Retina (tissue), 1 donor: ENCODE data around the gene CEL.
"Not testable (repeated sequence)": the region's sequence is repeated elsewhere in the genome, so short reads cannot be mapped to it uniquely, and the experiment has no call there.

Source experiments
- DNase-seq: peaks from one replicate; pipeline ENCODE4 v3.0.0-alpha.2; 2016

CEL gene

DNA sequence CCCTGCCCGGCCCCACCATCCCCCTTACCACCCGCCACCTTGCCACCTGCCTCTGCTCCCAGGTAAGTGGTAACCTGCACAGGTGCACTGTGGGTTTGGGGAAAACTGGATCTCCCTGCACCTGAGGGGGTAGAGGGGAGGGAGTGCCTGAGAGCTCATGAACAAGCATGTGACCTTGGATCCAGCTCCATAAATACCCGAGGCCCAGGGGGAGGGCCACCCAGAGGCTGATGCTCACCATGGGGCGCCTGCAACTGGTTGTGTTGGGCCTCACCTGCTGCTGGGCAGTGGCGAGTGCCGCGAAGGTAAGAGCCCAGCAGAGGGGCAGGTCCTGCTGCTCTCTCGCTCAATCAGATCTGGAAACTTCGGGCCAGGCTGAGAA is at the start of gene CEL:
TSS of gene CEL (plus strand) at position 218 of the 382 bp plus-strand sequence. CDS start at position 240, 22 bp downstream.
- DNase-seq = not testable (repeated sequence)

DNA sequence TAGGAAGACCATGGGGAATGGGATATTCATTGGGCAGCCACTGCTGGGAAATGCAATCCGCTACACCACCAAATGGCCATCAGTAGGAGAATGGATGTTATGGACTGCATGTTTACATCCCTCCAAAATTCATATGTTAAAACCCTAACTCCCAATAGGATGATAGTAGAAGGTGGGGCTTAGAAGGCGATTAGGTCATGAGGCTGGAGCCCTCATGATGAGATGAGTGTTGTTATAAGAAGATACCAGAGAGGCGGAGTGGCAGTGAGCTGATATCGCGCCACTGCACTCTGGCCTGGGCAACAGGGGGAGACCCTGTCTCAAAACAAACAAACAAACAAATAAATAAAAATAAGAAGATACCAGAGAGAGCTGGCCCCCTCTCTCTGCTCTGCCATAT is 47.1 kb upstream of the CEL start:
- DNase-seq = no peak

DNA sequence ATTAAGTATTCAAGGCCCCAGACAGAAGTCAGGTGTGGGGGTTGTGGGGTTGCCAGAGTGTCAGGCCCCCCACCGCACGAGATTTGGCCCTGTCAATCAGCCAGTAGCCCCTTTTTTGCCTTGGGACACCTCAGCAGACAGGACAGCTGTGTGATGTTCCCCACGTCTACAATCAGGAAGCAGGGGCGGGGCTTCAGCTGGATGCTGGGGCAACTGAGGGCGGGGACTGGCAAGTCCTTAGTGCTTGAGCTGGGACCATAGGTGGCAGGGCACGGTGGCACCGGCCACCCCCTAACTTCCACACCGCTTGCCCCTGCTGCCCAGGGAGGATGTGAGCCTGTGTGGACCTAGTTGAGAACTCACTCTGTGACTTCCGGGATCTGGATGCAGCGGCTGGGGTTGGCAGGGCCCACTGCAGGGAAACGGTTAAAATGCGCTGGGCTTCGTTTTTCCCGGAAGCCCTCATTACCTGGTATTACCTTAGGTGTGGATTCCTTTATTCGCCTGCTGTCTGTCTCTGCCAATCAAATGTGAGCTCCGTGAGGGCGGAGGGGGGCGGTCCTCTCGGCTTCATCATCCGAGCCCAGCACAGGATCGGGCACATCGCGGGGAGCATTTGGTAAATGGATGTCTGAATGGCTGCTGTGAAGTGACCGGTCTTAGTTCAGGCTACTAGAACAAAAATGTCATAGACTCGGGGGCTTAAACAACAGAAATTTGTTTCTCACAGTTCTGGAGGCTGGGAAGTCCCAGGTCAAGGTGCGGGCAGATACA is 38.5 kb upstream of the CEL start:
- DNase-seq = no peak

DNA sequence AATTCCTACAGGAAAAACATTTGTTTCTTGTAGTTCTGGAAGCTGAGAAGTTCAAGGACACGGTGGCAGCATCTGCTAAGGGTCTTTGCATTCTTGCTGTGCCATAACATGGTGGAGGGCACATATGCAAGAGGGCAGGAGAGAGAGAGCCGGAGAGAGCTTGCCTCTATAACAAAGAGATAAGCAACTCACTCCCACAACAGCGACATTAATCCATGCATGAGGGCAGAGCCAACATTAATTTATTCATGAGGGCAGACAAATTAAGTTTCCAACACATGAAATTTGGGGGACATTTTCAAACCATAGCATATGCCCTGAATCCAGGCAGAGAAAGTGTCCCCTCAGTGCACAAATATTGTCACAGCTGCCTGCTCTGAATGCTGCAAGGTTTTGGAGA is 35.4 kb upstream of the CEL start:
- DNase-seq = no peak

DNA sequence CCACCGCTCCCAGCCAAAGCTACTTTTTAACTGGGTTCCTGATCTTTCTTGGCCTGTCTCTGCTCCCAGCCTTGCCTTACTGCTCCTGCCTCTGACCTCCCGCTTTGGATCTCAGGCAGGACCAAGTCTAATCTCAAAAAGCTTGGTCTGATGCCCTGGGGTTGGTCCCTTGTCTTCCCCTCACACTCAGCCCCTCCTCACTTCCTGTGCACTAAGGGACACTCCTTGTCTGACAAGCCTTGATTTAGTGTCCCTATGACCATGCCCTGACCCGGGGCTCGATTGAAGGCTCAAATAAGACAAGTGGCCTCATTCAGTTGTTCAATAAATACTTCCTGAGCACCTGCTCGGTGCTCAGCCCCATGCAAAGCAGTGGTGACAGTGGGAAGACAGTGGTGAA is 34.6 kb upstream of the CEL start:
- no peak for DNase-seq

DNA sequence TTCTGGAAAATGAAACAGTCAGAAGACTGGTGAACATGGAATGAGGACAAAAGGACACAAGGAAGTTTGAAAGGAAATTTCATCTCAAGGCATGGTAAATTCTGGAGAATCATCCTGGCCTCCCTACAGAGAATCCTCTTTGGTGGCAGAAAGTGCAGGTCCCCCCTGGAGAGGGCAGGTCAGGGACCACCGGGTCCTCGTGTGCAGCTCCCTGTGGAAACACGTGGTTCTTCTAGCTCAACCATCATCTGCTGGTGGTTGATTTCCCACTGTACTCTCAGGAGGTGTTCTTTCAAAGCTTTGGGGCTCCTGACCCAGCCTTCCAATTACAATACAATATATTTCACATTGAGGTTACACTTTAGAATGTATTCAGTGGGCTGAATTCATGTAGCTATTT is 33.6 kb upstream of the CEL start:
- DNase-seq = no peak

DNA sequence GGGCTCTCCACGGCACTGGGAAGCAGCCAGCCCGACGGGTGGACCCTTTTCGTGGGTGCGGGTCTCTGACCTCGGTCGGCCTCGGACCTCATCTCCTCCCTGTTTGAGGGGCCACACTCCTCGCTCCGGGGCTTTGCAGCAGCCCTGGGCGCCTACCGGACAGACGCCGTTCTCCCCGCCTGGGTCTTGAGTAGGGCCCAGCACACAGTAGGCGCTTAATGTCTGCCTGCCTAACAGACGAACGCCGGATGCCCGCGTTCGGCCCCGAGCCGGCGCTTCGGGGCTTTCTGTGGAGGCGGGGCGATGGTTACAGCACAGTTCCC is 31.8 kb upstream of the CEL start:
- no peak for DNase-seq

DNA sequence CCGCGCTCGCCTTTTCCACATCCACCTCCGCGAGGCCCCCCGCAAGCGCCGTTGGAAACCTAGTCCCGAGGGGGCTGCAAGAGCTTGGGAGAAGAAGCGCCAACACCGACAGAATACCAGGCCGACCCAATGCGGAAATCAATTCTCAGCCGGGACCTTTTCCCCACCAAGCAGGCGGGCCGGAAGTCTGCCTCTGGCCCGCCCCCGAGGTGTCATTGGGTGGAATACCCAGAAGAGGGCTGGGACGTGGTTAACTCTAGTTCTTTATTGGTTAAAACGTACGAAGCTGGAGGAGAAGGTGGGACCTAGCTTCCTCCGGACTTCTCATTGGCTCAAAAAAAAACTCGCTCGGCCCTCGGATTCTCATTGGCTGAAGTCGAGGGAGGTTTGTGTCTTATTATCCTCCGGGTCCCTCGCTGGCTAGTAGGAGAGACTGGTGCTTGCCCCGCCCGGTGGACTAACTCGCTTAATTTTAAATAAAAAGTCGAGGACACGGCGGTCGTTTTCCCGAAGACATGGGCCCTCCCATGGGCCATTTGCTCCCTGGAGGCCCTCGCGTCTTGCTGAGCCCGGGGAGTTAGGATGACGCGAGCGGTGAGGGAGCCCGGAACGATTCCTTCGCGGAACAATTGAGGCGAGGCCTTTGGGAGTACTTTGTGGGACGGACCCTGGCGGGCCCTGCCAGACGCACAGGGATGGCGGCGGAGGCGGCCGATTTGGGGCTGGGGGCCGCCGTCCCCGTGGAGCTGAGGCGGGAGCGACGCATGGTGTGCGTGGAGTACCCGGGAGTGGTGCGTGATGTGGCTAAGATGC is 31.3 kb upstream of the CEL start, which contains the start of gene GTF3C5:
TSS of gene GTF3C5 (plus strand) at position 681 of the 813 bp plus-strand sequence. CDS start at position 696, 15 bp downstream.
- DNase-seq = peak; percentile 98

DNA sequence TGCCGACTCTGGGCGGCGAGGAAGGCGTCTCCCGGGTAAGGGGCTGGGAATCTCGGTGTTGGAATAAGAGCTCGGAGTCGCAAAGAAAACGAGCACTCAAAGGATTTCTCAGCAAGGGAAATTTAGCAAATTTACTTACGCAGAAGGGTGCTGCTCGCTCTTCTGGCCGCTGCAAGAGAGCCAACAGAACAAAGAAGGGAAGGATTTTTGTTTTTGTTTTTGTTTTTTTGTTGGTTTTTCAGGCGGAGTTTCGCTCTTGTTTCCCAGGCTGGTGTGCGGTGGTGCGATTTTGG is 30.7 kb upstream of the CEL start:
- no peak for DNase-seq

DNA sequence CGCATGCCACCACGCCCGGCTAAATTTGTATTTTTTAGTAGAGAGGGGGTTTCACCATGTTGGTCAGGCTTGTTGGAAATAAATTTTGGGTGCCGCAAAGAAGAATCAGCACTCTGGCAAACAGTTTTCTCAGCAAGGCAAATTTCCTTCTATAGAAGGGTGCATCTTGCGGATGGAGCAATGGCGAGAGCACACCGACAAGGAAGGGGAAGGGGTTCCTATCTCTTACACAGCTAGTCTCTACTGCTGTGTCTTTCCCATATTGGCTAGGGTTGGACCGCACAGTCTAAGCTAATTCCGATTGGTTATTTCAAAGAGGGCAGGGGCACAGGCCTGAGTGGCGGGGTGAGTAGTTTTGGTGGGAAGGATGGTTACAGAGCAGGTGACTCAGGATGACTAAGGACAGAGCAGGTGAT is 30.3 kb upstream of the CEL start:
- no peak for DNase-seq

DNA sequence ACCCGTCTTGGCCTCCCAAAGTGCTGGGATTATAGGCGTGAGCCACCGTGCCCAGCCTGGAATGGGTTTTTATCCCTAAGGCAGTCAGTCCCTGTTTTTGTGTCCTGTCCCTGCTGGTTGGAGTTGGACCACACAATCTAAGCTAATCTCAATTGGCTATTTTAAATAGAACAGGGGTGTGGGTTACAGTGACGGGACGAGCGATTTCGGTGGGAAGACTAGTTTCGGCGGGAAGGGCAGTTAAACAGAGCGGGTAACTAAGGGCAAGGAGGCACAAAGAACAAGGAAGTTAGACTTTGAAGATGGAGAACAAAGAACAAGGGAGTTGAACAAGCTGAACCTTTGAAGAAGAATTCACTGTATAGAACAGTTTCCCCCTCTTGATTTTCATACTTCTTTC is 29.6 kb upstream of the CEL start:
- no peak for DNase-seq

DNA sequence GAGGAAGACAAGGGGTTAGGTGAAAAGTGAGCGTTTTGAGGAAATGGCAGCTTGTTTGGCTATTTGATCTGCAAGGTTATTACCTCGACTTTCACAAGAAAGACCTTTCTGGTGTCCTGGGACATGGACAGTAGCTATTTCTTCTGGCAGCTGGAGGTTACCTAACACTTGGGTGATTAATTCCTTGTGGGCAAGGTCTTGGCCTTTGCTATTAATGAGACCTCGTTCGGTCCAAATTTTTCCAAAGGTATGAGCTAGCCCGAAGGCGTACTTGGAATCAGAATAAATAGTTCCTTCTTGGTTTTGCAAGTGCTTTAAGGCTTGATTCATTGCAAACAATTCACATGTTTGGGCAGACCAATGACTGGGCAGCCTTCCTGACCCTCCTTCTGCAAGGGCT is 26.1 kb upstream of the CEL start:
- no peak for DNase-seq

DNA sequence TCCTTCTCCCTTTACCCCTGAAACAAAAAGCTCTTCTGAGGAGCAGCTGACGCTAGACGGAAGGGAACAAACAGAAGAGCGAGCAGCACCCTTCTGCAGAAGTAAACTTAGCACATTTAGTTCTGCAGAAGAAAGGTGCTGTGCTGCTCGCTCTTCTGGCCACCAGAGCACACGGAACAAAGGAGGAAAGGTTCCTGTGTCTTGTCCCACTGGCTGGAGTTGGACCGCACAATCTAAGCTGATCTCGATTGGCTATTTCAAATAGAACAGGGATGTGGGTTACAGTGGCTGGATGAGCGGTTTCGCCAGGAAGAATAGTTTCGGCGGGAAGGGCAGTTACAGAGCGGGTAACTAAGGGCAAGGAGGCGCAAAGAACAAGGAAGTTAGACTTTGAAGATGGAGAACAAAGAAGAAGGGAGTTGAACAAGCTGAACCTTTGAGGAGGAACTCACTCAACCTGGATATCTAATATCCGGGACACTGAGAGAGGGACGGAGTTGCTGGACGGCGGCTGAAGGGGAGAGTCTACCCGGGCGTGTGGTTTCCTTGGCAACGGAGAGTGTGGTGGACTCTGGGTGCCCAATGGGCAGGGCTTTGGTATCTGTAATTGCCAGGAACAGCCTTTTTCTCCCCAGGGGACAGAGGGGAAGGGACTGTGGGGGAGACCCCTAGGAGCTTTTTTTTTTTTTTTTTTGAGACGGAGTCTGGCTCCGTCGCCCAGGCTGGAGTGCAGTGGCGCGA is 23.8 kb upstream of the CEL start:
- no peak for DNase-seq

DNA sequence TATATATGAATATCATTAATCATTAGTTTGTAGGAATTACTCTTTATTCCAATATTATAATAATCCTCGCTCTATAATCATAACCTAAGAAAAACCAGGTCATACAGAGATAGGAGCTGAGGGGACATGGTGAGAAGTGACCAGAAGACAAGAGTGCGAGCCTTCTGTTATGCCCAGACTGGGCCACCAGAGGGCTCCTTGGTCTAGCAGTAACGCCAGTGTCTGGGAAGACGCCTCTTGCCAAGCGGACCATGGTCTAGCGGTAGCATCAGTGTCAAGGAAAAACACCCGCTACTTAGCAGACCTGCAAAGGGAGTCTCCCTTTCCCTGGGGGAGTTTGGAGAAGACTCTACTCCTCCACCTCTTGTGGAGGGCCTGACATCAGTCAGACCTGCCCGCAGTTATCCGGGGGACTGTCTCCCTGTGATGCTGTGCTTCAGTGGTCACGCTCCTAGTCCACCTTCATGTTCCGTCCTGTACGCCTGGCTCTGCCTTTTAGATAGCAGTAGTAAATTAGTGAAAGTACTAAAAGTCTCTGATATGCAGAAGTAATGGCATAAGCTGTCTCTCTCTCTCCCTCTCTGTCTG is 20.8 kb upstream of the CEL start:
- peak; percentile 28 for DNase-seq

DNA sequence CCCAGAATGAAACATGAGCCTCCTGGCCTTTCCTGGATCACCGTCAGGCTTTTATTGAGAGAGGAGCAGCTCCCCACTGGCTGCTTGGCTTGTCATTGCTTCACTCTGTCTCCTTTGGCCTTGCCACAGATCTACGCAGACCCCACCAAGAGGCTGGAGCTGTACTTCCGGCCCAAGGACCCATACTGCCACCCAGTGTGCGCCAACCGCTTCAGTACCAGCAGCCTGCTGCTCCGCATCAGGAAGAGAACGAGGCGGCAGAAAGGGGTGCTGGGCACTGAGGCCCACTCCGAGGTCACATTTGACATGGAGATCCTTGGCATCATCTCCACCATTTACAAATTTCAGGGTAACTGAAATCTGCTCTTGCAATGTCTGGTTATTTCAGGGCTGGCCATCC is 19.8 kb upstream of the CEL start:
- DNase-seq = no peak

DNA sequence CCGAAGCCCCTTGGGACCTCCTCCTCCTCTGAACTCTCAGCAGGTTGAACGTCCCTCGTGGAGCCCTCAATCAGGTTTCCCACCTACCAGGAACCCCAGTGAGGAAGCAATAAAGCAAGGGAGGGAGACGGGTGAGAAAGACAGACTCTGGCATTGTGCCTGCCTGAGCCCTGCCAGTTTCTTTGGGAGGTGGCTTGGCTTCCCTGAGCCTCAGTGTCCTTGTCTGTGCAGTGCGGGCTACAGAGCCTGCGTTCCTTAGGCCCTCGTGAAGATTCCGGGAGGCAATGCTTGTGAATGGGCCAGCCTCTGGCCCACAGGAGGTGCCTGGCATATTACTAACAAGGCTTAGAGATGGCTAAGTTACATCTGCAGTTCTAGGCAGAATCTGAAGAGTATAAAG is 19.1 kb upstream of the CEL start:
- DNase-seq = no peak

DNA sequence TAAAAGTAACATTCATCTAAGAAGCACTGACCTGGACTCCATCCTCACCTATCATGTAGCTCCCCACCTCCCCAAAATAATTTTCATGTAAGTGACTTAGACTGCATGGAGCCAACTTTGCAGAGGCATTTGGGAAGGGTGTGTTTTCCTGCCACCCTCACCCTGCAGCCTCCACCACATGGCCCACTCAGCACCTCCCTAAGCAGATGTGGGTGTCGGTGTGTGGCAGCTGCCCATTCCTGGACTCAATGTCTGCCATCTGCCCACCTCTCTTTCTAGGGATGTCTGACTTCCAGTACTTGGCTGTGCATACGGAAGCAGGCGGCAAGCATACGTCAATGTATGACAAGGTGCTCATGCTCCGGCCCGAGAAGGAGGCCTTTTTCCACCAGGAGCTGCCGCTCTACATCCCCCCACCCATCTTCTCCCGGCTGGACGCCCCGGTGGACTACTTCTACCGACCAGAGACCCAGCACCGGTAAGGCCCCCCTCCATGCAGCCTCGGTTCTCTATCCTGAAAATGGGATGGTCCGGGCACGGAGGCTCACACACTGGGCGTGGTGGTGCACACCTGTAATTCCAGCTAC is 18.2 kb upstream of the CEL start:
- no peak for DNase-seq

DNA sequence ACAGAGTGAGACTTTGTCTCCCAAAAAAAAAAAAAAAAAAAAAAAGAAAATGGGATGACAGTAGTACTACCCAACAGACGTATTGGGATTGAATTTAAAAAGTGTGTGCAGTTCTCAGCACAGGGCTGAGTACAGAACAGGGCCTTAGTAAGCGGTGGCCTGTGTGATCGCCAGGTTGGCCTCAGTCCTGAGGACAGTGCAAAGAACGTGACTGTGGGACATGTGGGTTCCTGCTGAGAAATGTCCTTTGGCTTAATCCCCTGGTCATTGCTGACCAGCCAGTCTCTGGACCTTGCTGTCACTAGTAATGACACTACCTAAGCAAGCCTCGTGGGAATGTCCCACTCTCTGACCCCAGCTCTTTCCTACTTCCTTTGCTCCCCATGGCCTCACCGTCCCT is 17.7 kb upstream of the CEL start:
- no peak for DNase-seq

DNA sequence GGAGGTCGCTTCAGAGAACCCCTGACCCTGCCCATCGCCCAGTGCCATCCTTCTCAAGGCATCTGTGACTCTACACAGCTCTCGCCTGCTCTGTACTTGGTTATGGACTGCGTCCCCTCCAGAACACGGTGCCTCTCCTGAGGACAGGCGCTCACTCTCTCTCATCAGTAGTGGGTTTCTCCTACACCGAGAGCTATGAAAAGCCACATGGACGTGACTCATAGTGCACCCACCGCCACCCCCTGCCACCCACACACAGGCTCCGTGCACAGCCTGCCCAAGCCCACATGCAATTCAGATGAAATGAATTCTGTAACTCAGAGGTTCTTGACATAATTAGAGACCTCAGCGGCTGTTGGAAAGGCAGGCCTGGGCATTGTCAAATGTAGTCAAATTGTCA is 17.1 kb upstream of the CEL start:
- DNase-seq = no peak

DNA sequence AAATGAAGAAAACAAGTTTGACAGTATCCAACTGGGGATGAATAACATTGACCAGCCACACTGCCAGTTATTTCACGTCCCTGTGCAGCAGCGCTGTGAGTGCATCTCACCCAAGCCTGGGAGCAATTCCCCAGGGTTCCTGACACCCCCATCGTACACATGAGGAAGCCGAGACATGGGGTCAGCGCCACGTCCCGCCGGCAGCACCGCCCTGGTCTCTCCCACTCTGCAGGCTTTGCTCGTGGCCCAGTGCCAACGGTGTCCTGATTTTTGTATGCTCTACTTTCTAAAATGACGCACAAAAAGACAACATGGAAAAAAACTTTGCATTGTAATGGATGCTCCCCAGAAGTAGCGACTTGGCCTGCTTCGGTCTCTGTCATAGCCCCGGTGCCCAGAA is 16.6 kb upstream of the CEL start:
- DNase-seq = no peak

DNA sequence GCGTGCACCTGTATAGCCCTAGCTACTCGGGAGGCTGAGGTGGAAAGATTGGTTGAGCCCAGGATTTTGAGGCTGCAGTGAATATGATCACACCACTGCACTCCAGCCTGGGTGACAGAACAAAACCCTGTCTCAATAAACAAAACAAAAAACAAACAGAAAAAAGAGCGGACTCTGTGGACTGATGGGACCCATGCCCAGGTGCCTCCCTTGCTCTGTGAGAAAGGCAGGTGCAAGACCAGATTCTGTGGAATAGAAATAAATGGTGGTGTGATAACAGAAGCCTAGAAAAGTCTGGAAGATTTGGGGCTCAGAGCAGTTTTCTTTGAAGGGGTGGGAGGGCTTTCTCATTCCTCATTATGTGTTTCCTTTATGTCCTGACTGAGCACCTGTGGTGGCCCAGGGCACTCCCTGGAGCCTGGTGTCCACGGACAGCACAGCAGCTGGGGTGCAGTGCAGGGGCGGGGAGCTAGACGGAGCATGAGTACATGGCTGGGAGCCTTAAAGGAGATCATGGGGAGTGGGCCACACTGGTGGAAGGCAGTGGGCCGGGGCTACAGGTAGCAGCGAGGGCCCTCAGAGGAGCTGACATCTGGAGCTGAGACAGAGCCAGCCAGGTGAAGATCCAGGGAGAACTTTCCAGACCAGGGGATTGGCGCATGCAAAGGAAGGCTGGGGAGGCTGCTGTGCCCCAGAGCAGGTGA is 15.4 kb upstream of the CEL start:
- DNase-seq = no peak

DNA sequence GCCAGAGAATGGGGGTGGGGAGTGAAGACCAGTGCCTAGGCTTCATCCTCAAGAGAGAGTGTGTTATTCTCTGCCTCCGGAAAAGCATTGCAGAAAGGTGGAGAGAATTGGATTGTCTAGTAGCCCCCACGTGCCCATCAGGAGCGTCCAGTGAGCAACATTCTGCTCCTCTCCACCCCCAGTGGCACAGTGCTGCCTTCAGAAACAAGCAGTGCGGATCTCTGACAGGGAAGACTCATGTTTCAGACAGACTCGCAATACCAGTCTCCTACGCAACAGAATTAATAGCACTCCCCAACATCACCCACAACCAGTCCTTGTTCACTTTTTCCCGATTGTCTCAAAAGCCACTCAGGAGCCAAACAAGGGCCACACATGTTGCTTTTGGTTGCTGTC is 14.9 kb upstream of the CEL start:
- DNase-seq = no peak

DNA sequence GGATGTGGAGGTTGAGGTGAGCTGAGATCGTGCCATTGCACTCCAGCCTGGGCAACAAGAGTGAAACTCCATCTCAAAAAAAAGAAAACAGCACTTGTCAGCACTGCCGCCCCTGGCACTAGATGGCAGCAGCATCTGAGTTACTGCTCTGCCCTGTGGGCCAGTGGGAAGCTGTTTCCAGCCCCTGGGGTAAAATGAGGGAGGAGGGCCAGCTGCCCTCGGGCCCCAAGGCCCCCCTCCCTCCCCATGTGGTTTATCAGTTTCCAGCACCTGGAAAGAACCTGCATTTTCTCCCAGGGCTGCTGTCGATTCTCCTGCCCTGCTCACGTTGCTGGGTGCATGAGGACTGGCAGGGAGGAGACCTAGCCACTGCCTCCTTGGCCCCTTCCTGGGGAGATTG is 13.2 kb upstream of the CEL start:
- no peak for DNase-seq
